Measurements from ENCODE around the gene PIP. TPM values are rescaled to one million over a fixed set of nuclear protein-coding genes. Genes with fewer than 3 reads are reported as not detected.
"Not testable (repeated sequence)": the region's sequence is repeated elsewhere in the genome, so short reads cannot be mapped to it uniquely, and the experiment has no call there.

PIP gene
- total RNA-seq, 4 donors from 2014 or later = not detected

DNA sequence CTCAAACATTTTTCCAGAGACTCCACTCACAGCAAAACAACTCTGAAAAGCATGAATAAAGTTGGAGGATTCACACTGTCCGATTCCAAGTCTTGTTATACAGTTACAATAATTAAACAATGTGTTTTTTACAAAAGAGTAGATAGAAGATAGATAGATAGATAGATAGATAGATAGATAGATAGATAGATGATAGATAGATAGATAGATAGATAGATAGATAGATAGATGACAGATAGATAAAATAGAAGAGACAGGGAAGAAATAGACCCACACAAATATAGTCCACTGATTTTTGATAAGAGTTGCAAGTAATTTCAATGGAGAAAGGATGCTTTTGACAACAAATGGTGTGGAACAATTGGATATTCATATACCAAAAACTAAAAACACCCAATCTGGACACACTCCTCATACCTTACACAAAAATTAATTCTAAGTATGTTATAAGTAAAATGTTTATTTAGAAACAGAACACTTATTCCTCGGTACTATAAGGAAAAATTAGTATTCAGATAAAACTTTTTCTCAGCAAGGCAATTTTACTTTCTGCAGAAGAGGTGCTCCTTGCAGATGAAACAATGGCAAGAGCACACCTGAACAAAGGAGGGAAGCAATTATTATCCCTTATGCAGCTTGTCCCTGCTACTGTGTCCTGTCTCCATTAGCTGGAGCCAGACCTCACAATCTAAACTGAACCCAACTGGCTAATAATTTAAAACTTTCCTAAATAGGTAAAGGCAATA lies 45.7 kb downstream of the PIP start:
- no peak for ATAC-seq
- Histone ChIP-seq H3K4me1 (no peaks in the 10 kb centered on the region), H3K4me3 (no peak overlapping the region), H3K36me3 (no peaks in the 10 kb centered on the region), H3K27ac (no peak overlapping the region), H3K27me3 (no peaks in the 10 kb centered on the region), H3K9me3 (peaks cover 0 to 3% (median 0%) of the 10 kb centered on the region in 3 donors)
- intact Hi-C loops (cut with DNase I; ENCODE audit: low total_unique reads) = no loop called here
- in situ Hi-C loops (cut with MboI; ENCODE audit: low sequenced_read_pairs in 4 of 4) = no loop called here
- TF ChIP-seq, protein P1, sequence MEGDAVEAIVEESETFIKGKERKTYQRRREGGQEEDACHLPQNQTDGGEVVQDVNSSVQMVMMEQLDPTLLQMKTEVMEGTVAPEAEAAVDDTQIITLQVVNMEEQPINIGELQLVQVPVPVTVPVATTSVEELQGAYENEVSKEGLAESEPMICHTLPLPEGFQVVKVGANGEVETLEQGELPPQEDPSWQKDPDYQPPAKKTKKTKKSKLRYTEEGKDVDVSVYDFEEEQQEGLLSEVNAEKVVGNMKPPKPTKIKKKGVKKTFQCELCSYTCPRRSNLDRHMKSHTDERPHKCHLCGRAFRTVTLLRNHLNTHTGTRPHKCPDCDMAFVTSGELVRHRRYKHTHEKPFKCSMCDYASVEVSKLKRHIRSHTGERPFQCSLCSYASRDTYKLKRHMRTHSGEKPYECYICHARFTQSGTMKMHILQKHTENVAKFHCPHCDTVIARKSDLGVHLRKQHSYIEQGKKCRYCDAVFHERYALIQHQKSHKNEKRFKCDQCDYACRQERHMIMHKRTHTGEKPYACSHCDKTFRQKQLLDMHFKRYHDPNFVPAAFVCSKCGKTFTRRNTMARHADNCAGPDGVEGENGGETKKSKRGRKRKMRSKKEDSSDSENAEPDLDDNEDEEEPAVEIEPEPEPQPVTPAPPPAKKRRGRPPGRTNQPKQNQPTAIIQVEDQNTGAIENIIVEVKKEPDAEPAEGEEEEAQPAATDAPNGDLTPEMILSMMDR (IDR thresholded peaks at IDR 0.05 in 4 of 5, conservative IDR thresholded peaks at IDR 0.05 in 1 of 5) = no peak
- no peak for TF ChIP-seq POLR2A (IDR thresholded peaks at IDR 0.05)
- no peak for DNase-seq

DNA sequence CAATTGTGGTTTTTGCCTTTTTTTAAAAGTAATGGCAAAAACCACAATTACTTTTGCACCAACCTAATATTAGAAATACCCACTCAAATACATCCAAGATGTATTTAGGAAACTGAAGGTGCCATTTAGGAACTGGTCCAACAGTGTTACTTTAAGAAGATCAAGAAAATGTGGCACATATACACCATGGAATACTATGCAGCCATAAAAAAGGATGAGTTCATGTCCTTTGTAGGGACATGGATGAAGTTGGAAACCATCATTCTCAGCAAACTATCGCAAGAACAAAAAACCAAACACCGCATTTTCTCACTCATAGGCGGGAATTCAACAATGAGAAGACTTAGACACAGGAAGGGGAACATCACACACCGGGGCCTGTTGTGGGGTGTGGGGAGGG lies 48.9 kb downstream of the PIP start:
- in situ Hi-C loops (cut with MboI; ENCODE audit: low sequenced_read_pairs in 4 of 4); H3K27ac ChIP-seq; ATAC-seq; H3K27me3 ChIP-seq; H3K4me3 ChIP-seq; H3K4me1 ChIP-seq; H3K9me3 ChIP-seq; DNase-seq; intact Hi-C loops (cut with DNase I; ENCODE audit: low total_unique reads); H3K36me3 ChIP-seq: not testable (repeated sequence)

DNA sequence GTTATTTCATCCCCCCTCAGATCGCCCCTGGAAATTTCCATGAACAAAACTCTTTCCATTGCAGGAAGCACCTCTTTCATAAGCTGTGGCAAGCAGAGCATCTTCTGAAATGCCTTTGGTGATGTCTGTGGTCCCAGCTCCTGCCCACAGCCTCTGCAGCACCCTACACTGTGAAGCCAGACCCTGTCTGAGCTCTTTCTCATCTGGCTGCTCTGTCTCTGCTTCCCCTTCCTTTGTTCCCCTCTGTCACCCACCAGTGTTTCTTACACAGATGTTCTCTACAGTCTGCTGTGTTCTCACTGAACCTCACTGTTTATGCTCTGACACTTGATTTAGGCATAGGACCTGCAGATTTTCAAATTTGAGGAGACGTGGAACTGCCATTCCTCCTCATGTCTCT lies 49.5 kb downstream of the PIP start:
- TF ChIP-seq, protein P1 (IDR thresholded peaks at IDR 0.05 in 4 of 5, conservative IDR thresholded peaks at IDR 0.05 in 1 of 5) = no peak
- no peak for TF ChIP-seq POLR2A (IDR thresholded peaks at IDR 0.05)
- in situ Hi-C loops (cut with MboI; ENCODE audit: low sequenced_read_pairs in 4 of 4) (no loop called here), intact Hi-C loops (cut with DNase I; ENCODE audit: low total_unique reads) (no loop called here)
- DNase-seq (no peak), ATAC-seq (no peak)
- H3K27ac ChIP-seq = no peak overlapping the region
- H3K4me1 ChIP-seq = no peaks in the 10 kb centered on the region
- no peak overlapping the region for H3K4me3 ChIP-seq
- peaks cover 0 to 3% (median 0%) of the 10 kb centered on the region in 3 donors for H3K9me3 ChIP-seq
- H3K27me3 ChIP-seq = no peaks in the 10 kb centered on the region
- no peaks in the 10 kb centered on the region for H3K36me3 ChIP-seq

DNA sequence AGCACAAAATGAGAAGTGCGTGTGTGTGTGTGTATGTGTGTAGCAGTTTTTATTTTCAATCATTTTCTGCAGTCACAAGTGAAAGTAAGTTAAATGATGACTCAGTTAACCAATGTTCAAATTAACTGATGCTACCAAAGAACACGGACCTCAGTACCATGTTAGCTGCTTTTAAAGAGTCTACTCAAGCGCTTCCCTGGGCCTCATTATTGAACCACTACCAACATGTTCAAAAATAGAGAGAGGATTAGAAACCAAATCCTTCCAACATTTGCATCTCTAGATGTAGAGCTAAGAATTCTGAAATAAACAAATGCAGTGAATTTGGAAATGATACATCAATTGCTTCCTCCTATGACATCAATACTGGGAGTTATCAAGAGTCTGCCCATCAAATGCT lies 51.1 kb downstream of the PIP start, which contains the start of gene TAS2R39:
TSS of gene TAS2R39 (plus strand) at position 396 of the 400 bp plus-strand sequence. CDS start at position 396, 0 bp downstream.
- intact Hi-C loops (cut with DNase I; ENCODE audit: low total_unique reads) (no loop called here), in situ Hi-C loops (cut with MboI; ENCODE audit: low sequenced_read_pairs in 4 of 4) (no loop called here)
- ATAC-seq (no peak), DNase-seq (no peak)
- Histone ChIP-seq H3K36me3 (no peaks in the 10 kb centered on the region), H3K9me3 (peaks cover 0 to 2% (median 0%) of the 10 kb centered on the region in 3 donors), H3K27me3 (no peaks in the 10 kb centered on the region), H3K4me3 (no peak within 1 kb of the TSS), H3K4me1 (no peaks in the 10 kb centered on the region), H3K27ac (no peak within 1 kb of the TSS)
- TF ChIP-seq, protein P1 (IDR thresholded peaks at IDR 0.05 in 4 of 5, conservative IDR thresholded peaks at IDR 0.05 in 1 of 5) = no peak
- no peak for TF ChIP-seq POLR2A (IDR thresholded peaks at IDR 0.05)

DNA sequence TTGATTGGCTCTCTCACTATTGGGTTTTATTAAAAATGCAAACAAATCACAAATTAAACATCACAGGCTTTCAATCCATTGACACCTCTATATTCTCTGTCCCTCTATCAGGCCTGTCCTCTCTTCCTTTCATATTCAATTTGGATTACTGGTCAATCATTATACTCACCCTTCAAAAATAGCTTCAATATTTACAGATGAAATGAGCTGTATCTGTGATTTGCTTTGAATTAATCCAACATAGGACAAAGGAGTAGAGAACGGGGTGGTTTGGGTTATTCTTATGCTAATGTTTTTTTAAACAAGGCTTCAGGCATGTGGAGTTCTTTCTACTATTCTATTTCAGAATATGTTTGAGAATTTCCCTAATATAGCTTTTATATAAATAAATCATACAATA lies 53.7 kb downstream of the PIP start:
- H3K27me3 ChIP-seq = no peaks in the 10 kb centered on the region
- H3K36me3 ChIP-seq = no peaks in the 10 kb centered on the region
- DNase-seq = no peak
- no peak overlapping the region for H3K27ac ChIP-seq
- no peaks in the 10 kb centered on the region for H3K4me1 ChIP-seq
- in situ Hi-C loops (cut with MboI; ENCODE audit: low sequenced_read_pairs in 4 of 4) (no loop called here), intact Hi-C loops (cut with DNase I; ENCODE audit: low total_unique reads) (no loop called here)
- no peak overlapping the region for H3K4me3 ChIP-seq
- ATAC-seq = no peak
- H3K9me3 ChIP-seq = no peaks in the 10 kb centered on the region
- TF ChIP-seq, protein P1 (IDR thresholded peaks at IDR 0.05 in 4 of 5, conservative IDR thresholded peaks at IDR 0.05 in 1 of 5) = no peak
- TF ChIP-seq POLR2A (IDR thresholded peaks at IDR 0.05) = no peak
